Activated CD4-positive, CD25-positive, alpha-beta regulatory T cell treated with anti-CD3 and anti-CD28 coated beads, Interleukin-2, amount 50 U/mL, for 72 hours (primary cell): Measurements from ENCODE around the gene CACNG4.

Experiments
- DNase-seq: peaks from one replicate; pipeline ENCODE4 v3.0.0; 2021

CACNG4 gene

DNA sequence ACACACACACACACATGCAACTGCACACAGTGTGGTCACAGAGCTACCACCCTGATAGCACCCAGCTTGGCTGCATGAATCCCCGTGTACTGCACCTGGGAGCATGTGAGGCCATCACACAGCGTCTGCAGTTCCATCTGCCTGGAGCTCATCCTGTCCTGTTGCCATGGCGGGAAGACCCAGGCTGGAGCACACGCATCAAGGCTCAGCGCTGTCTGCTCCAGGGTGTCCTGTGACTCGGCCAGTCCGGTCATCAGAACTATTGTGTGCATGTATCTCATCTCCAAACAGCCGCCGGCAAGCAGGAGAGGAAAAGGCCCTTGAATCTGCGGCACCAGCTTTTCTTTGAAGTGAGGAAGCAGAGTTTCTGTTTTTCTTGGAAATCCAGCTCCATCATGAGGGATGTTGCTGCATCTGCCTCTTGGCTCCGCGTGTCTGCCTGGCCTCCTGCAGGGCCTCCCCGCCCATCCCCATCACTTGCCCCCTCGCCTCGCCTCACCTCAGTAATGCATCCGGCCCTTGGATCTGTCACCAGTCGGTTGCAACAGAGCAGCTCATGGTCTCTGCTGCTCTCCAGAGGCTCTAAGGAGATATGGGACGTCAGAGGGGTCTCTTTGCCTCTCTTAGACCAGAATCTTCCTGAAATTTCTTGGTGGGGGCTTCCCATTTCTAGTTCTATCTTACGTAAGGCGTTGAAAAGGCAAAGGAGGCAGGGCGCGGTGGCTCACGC is 23.7 kb downstream of the CACNG4 start:
- no peak for DNase-seq

DNA sequence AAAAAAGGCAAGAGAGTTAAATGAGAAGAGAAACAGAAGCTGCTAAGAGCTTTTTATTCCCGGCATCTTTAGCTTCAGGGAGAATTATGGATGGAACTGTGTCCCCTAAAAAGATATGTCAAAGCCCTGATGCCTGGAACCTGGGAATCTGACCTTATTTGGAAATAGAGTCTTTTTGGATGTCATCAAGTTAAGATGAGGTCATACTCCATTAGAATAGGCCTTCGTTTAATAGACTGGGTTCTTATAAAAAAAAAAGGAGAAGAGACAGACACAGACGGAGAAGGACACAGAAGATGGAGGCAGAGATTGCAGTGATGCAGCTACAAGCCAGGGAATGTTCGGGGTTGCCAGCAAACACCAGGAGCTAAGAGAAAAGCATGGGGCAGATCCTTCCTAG is 24.6 kb downstream of the CACNG4 start:
- no peak for DNase-seq

DNA sequence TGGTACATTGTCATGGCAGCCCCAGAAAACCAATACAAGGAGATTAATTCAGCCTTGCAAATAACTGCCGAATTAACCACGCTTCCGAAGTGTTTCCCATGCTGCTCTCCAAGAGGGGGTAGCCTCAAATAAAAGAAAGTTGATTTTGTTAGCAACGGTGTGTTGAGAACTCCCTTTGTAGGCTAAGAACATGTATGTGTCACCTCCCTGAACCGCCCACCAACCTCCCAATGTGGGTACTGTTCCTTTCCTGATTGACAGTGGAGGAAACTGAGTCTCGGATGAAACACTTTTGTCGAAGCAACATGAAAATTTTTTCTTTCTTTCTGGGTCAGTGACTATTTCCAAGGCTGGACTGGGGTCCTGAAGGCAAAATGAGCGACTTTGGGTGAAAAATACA is 25.1 kb downstream of the CACNG4 start:
- DNase-seq, result no peak

DNA sequence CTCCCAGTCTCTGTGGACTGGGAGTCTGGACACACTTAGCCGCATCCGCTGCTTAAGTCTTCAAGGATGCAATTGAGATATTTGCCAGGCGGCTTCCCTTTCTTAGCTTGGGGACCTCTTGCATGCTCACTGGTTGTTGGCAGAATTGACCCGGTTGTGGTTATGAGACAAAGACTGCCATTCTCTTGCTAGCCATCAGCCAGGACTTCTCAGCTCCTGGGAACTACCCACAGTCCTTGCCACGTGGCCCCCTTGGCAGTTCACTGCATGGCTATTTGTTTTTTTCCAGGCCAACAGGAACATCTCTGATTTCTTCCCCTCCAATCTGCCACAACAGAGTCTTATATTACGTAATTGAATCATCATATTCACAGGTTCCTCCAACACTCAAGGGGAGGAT is 25.5 kb downstream of the CACNG4 start:
- no peak for DNase-seq

DNA sequence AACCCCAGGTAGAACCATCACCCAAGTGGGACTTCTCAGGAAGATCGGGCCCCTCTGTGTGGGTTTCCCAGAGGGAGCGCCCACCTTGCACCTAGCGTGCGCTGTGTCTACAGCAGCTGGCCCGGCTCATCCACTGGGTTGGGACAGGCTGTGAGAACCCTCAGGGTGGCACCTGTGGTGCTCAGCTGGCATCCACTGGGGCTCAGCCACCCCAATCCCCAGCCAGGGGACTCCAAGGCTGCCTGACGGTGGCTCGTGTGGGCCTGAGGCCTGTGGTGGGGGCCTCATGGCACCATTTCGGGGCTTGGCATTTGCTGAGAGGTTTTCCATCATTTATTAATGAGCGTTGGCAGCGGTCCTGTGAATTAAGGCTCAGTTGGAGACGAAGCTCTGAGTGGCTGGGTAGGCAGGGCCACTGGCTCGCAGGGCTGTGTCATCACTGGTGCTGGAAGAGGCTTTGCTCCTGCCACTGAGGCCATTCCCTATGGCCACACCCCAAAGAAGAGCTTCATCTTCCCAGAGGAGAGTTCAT is 28.5 kb downstream of the CACNG4 start:
- DNase-seq, result no peak

DNA sequence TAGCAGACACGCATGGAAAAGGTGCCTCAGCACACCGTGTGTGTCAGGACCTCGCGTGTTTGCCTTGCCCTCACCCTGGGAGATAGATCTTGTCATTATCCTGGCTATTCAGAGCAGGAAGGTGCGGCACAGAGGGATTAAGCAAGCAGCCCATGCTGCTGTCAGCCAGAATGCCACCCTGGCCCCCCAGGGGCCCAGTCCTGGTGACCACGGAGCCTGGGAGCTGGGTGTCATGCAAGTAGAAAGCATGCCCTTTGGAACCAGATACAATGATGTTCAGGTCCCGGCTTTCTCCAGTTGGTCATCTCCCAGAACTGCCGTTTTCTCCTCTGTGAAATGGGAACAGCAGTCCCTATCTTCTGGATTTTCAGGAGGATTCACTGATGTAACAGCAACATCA is 29.9 kb downstream of the CACNG4 start:
- no peak for DNase-seq

DNA sequence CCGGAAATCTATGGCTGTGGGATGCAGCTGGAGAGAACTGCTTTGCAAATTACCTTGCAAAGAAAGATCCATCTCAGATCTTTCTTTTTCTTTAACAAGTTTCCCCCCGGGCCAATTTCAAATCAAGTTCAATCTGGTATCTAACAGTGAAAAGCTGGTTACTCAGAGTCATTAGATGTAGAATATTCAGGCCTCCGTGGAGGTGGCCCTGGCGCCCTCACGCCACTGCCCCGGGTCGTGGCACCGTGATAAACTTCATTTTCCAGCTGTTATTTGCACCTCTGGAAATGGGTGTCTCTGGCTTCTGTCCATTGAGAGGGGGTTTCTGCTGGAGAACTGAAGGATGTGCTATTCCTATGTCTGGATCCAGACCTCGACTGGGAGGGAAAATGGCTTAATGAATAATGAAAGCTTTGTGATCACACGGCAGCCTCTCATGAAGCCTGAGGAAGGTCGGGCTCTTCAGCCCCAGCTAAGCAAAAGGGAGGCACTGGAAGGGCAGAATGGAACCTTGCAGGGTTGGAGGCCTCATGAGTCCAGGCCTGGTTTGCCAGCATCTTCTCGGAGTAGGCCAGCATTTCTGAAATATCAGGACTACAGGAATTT is 30.5 kb downstream of the CACNG4 start:
- DNase-seq, result no peak

DNA sequence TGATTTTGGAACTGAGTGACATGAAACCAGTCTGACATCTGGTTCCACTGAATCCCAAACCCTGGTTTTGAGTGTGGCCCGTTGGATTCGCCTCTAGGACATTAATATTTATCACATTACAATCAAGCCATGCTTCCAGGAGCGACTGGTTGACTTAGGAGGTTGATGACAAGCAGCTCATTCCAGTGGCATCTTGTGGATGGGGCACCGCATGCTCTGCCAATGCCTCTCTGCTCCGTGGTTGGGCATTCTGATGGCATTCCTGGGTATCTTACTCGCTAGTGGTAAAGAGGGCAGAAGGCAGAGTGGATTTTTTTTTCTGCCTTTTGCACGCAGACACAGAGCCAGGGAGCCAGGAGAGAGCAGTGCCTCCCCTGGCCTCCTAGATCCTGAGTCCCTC is 31.4 kb downstream of the CACNG4 start:
- DNase-seq, result no peak

DNA sequence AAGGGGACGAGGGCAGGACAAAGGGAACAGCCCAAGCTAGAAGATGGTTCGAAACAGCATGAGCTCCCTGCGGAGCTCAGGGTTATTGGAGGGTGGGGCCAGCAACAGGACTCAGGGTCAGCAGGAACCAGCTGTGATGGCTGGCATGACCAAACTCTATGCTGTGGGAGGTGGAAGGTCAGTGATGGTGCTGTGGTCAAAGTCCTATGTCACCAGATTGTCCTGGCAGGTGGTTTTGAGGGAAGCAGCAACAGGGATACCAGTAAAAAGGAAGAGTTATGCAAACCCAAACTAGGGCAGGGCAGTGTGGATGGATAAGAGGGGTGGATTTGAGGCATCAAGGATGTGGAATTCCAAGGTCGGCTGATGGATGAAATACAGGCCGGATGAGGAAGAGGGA is 32.4 kb downstream of the CACNG4 start:
- no peak for DNase-seq

DNA sequence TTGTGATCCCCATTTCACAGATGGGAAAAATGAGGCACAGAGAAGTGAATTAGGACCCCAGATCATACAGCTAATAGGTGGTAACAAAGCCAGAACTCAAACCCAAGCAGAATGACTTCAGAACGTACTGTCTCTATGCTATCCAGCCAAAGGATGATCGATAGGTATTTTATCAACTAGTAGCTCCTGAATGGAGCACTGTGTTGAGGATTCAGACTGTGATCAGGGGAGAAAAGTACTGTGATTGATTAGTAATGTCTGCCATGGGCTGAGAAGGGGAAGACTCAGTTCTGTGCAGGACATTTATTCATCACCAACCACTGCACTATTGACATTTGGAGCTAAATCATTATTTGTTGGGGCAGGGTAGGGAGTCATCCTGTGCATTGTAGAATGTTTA is 38.7 kb downstream of the CACNG4 start:
- no peak for DNase-seq

DNA sequence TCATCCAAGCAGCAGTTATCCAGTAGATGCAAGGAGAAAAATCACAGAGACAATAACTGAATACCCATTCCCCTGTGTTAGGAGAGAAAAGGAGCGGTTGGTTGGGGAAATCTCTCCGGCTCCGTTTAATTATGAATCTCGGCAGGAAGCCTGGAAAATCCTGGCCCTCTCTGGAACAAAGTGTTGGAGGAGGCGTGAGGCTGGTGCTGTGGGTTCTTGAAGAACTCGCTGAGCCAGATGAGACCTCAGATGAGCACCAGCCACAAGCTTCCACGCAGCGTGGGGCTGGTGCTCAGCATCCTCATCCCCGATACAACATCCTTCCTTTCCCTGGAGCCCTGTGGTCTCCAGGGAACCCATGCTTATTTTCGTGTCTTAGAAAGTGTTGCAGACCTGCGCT is 39.7 kb downstream of the CACNG4 start:
- no peak for DNase-seq

DNA sequence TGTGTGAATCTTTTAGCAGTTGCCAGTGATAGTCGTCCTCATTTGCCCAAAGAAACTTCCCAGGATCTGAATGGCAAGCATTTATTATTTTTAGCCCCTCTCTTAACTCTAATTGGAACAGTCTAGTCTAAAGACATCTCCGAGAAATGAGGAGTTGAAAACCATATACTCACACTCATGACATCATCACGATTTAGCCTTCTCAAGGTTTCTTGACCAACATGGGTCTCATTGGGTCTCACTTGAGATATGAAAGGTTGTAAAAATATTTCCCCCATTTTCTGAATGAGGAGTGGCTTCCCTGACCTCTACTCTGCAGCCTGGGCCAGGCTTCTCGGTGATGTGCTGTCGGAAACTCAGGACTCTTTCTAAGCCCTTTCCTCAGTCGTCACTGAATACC is 42.8 kb downstream of the CACNG4 start:
- DNase-seq, result no peak

DNA sequence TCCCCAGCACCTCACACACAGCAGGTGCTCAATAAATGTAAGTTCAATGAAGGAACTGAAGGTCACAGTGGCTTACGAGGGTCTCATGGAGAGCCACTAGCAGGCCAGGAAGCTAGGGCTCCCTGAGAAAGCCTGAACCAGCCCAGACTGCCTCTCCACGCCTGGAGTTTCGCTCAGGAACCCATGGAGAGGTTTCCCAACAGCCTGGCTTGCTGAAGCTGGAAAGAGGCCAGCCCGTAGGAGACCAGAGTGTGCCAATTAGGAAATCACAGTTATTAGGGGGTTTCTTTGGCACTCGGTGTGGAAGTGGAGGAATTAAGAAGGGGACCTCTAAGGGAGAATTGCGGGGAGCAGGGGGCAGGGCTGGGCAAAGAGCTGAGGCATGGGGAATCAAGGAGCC is 43.6 kb downstream of the CACNG4 start:
- no peak for DNase-seq

DNA sequence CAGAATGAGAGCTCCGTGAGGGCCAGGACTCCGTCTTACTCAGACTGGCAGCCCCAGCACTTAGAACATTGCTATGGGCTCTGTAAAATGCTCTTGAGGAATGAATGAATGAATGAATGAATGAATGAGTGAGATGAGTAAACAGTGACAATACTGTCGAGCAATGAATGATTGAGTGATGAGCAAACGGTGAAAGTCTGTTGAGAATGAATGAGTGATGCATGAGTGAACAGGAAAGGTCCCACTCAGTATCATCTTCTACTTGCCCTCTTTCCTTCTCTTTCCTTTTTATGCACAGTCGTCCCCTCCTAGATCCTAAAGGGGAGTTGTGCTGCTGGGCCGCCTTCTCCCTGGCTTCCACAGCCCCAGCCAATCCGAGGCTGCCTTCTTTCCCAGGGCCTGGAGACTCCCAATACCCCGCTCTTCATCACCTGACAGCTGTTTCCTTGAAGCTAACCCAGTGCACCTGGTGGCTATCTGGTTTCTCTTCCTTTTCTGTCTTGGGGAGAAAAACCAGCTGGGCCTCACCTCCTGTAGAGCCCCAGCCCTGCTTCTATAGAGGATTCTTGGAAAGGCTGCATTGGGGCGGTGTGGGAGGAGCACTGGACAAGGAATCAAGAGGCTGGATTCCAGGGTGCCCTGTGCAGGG is 47.1 kb downstream of the CACNG4 start:
- DNase-seq, result no peak

DNA sequence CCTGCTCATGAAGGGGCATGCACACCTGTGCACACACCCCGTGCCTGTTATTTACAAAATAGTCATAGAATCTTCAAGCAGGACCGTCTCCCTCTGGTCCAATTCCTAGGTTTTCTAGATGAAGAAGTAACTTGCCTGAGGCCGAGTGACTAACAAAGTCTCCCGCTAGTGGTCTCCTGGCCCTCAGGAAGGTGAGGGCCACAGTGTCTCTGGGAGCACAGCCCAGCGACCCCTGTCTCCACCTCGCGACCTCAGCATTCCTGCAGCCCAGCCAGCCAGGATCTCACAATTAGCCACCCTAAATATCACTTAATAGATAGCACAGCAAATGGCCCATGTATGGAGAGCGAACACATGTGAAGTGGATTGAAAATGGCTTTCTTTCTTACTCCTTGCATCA is 49.4 kb downstream of the CACNG4 start:
- no peak for DNase-seq

DNA sequence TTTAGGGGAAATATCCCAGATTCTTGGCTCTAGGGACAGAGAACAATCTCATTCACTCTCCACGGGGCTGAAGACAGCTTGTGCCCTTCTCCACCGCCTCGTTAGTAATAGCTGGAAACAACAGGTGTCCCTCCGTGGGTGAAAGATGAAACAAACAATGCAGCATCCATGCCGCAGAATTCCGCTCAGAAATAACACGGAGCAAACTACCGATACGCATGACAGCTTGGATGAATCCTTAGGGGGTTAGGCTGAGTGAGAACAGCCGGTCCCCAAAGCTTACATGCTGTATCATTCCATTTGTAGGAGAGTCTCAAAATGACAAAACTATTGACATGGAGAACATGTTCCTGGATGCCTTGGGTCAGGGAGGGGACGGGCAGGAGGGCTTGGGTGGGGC is 50.5 kb downstream of the CACNG4 start:
- no peak for DNase-seq

DNA sequence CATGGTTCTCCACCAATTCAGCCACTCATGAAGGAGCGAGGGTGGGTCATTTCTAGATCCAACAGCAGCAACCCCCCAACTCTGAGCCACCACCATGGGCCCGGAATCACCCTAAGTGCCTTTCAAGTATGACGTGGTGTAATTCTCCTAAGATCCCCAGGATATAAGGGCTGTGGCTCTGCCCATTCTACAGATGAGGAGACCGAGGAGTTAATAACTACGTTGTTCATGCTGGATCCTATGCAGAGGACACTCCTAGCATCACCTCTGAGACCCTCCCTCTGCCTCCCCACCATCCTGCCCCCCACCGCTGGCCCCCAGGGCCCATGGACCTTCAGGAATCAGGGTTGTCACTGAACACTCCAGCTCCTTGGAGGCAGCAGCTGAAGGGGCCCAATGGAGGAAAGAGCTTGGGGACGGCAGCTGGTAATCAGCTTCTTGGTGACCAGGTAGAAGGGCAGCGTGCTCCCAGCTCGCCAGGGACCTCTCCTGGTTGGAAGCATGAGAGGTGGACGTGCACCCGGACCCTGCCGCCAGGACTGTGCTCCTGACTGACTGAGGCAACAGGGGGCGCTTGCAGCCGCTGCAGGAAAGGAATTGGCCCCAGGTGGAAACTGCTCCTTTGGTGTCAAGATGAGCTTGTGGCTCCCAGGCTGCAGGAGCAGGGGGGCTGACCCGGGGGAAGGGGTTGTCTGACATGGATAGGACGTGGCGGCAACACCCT is 51.7 kb downstream of the CACNG4 start:
- DNase-seq, result no peak

DNA sequence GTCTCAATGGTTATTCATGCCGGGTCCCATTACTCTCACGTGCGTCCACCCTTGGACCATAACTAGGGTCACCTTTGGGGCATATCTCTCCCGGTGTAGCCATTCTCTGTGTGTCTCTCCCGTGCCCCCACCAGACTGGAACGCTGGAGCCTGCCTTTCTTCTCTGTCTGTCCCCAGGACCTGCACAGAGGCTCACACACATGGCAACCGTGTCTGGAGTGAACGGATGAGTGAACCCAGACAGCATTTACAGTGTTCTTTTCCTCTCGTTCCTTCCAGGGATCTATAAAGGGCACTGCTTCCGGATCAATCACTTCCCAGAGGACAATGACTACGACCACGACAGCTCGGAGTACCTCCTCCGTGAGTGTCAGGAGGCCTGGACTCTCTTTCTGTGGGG is 53.4 kb downstream of the CACNG4 start:
- no peak for DNase-seq

DNA sequence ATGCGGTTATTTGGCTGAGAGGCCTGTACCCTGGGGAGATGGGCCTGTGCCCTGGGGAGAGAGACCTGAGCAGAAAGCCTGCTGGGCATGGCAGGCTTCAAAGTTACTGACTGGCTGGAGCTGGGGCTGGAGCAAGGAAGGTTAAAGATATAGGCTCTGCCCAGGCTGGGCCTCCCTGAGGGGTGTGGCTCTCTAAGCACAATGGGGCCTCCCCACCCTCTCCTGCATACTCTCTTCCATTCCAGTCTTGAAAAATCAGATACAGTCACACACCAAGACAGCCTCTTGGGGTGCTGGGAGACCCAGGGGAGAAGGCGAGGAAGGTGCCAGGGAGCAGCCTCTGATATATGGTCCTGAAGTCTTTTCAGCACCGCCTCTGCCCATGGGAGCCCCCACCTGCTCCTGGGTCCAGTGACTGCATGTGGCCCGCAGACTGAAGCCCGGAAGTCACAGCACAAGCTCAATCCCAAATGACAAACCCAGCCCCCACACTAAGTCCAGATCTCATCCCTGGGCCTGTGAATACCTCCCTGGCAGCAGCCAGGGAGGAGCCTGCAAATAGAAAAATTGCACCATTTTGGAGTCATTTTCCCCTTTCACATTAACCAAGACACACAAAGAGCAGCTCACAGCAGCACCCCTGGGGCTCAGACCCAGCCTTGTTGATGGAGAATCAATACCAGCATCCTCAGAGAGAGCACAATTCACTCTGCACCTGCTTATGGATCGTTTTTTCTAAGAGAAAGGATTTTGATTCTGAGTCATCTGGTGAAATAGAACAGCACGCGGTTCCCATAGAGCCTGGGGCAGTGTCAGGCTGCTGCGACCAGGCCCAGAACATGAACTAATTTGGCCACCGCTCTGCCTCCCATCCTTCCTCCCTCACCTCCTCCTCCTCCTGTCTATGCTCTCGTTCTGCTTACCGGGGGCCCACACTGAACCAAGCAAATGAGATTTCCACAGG is 54.2 kb downstream of the CACNG4 start:
- no peak for DNase-seq

DNA sequence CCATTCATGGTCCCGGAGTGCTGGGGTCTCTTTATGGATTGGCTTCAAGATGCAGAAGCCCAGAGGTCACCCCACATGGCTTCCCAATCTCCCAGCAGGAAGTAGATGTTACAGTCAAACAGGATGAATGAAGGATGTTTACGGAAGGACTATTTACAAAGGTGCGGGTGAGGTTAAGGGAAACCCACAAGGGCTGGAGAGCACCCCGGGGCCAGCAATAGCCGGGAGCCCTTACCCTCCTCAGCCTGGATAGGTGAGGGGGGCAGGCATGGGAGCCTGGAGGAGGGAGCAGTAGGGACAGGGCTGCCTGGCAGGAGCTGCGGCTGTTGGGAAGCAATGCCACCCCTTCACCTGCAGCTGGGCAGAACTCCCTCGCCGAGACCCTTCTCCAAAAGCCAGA is 55.3 kb downstream of the CACNG4 start:
- no peak for DNase-seq

DNA sequence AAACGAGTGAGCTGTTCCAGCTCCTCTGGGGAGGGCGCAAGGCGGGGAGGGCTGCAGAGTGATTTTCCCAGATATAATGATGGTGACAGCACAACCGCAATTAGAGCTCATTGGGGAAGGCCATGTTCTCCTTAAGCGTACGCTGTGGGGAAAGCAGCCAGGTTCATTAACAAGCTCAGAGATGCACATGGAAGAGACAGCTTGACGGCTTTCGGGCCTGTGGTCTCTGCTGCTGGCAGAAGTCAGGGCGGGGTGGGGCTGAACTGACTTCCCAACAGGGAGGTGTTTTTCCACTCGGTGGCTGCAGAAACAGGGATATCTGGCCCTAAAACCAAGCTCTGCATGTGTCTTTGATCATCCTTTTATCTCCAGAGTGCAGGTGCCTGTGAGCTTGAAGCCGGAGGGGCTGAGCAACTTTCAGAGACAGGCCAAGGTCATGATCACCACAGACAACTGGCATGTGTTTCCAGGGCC is 55.8 kb downstream of the CACNG4 start:
- DNase-seq, result no peak

DNA sequence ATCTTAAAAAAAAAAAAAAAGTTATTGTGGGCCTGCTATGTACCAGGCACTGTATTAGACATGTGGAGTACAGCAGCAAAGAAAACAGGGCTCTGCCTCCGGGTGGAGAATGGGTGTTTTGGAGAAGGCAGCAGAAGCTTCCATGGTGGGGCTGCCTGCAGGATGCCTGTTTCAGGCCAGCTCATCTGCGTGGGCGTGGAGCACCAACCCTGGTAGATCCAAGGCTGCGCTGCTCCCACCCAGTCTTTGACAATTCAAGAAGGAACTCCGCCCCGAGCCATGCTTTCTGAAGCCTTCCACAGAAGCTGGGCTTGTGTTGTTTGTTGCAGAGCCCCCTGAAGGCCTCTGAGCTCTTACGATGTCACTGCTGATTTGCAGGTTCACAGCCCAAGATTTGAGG is 56.7 kb downstream of the CACNG4 start:
- no peak for DNase-seq
